Muscle layer of colon (tissue), 2 donors: ENCODE measurements around the gene SLC25A4.

Experiments
- H3K27ac ChIP-seq: one replicate; pipeline ENCODE4 v1.7.0; 2013; ENCODE audit warnings: low read depth, mild to moderate bottlenecking, low read length, moderate library complexity
- H3K27me3 ChIP-seq, 2 donors: one replicate each; pipeline ENCODE4 v1.7.0; 2013; ENCODE audit warnings: low read length in 2 of 2, mild to moderate bottlenecking in 2 of 2; ENCODE audit not compliant: insufficient read depth in 2 of 2, control insufficient read depth in 1 of 2
- H3K36me3 ChIP-seq: one replicate; pipeline ENCODE4 v1.7.0; 2013; ENCODE audit warnings: mild to moderate bottlenecking, low read length; ENCODE audit not compliant: insufficient read depth
- H3K4me1 ChIP-seq: one replicate; pipeline ENCODE4 v1.7.0; 2013; ENCODE audit warnings: mild to moderate bottlenecking, low read length; ENCODE audit not compliant: insufficient read depth
- H3K4me3 ChIP-seq, 2 donors: one replicate each; pipeline ENCODE4 v1.7.0; 2013; ENCODE audit warnings: low read length in 2 of 2, low read depth in 1 of 2, mild to moderate bottlenecking in 1 of 2, moderate library complexity in 1 of 2
- H3K9ac ChIP-seq: one replicate; pipeline ENCODE4 v1.7.0; 2013; ENCODE audit warnings: low read length
- H3K9me3 ChIP-seq: one replicate; pipeline ENCODE4 v1.7.0; 2013; ENCODE audit warnings: mild to moderate bottlenecking, low read length
- donor health status: abdominal sarcoma.
- donor health status: Adenocarcinoma of cecum.

Gene SLC25A4

GRCh38 chr4:185122681-185123345 is 20.3 kb upstream of the SLC25A4 start:
- no peaks in the 10 kb centered on the region for H3K9me3 ChIP-seq
- H3K4me1 ChIP-seq, result no peaks in the 10 kb centered on the region
- H3K27ac ChIP-seq, result no peak overlapping the region

GRCh38 chr4:185124006-185124405 is 19.1 kb upstream of the SLC25A4 start:
- H3K4me1 ChIP-seq, result no peaks in the 10 kb centered on the region
- H3K27me3 ChIP-seq, result peaks cover 0 to 7% of the 10 kb centered on the region in 2 donors
- H3K27ac ChIP-seq, result no peak overlapping the region

More at GRCh38 chr4:185122681-185123345, 20.3 kb upstream of the SLC25A4 start:
- Histone ChIP-seq H3K27me3 (peaks cover 0 to 7% of the 10 kb centered on the region in 2 donors), H3K36me3 (no peaks in the 10 kb centered on the region), H3K9ac (no peak overlapping the region), H3K4me3 (no peak overlapping the region)

DNA sequence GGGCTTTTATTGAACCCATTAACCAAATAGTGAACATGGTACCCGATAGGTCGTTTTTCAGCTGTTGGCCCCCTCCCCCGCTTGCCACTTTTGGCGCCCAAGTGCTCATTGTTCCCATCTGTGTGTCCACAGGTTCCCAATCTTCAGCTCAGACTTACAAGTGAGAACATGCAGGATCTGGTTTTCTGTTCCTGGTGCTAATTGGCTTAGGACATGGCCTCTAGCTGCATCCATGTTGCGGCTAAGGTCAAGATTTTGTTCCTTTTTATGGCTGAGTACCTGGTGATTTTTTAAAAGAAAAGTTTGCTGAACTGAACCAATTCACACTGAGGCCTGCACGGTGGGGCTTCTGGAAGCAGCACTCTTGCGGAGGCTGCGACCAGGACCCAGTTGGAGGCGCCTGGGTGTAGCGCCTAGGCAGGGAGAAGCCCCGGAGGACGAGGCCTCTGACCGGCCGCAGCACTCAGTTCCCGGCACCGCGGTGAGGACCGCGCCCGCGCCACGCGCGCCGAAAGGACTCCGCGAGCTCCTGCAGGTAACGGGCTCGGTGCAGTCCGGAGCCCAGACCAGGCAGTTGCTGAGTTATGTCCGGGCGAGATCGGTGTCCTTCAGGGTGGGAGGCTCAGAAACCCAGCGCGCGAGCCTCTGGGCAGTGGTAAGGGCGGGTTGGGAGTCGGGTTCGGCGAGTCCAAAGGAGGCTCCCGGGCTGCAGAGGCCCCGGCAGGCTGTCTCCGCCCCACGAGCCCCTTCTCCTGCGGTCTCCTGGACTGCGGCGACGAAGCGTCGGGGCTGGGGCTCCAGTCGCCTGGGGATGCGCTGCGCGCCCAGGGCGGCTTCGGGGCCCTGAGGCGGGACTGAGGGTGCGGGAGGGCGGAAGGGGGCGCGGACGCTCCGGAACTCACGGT is 15.8 kb upstream of the SLC25A4 start:
- Histone ChIP-seq H3K36me3 (no peaks in the 10 kb centered on the region), H3K27ac (no peak overlapping the region), H3K4me3 (peak overlapping the region; percentile 40 to 59), H3K9ac (no peak overlapping the region), H3K27me3 (peaks cover 0 to 7% of the 10 kb centered on the region in 2 donors), H3K4me1 (no peaks in the 10 kb centered on the region), H3K9me3 (no peaks in the 10 kb centered on the region)

More at GRCh38 chr4:185124006-185124405, 19.1 kb upstream of the SLC25A4 start:
- H3K4me3 ChIP-seq, result no peak overlapping the region
- H3K9ac ChIP-seq, result no peak overlapping the region
- H3K36me3 ChIP-seq, result no peaks in the 10 kb centered on the region
- H3K9me3 ChIP-seq, result no peaks in the 10 kb centered on the region

DNA sequence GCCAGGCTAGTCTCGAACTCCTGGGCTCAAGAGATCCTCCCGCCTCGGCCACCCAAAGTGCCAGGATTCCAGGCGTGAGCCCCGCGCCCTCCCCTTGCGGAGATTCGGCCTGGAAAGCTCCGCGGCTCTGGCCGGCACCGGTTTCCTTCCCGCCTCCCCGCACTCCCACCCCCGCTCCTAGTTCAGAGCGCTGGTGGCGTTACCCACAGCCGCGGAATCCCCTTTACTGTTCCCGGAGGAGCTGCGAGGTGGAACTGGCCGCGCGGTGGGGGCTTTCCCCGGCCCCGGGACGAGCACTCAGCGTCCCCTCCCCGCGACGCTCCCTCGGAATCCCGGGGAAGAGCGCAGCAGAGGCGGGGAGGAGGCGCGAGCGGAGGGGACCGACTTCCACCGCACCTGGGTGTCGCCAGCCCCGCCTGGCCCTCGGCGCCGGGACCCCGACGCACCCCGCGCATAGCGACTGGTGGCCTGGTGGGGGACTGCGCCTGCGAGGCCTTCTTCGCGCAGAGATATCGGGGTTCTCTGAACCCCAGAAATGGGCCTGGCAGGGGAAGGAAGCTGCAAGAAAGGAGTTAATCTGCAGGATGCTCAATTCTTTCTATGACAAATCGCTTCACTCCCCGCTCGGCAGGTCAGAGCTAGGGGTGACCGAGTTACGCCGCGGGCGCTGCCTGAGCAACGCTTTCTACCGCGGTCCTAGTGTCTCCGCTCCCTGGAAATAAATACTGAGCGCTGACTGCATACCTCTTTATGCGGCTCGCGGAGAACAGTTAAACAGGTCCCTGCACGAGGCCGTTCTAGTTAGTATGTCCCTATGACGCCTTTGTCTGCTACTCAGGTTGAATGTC is 14.6 kb upstream of the SLC25A4 start:
- Histone ChIP-seq H3K27ac (peak overlapping the region; percentile 8), H3K9me3 (no peaks in the 10 kb centered on the region), H3K9ac (no peak overlapping the region), H3K27me3 (peaks cover 0 to 7% of the 10 kb centered on the region in 2 donors), H3K36me3 (no peaks in the 10 kb centered on the region), H3K4me3 (peak overlapping the region; percentile 24 to 67), H3K4me1 (no peaks in the 10 kb centered on the region)

- Histone ChIP-seq H3K36me3 (no peaks in the 10 kb centered on the region), H3K4me3 (no peak overlapping the region), H3K27me3 (no peaks in the 10 kb centered on the region), H3K27ac (no peak overlapping the region), H3K4me1 (no peaks in the 10 kb centered on the region), H3K9ac (no peak overlapping the region), H3K9me3 (no peaks in the 10 kb centered on the region)
Observed at GRCh38 chr4:185134307-185134869, 8.7 kb upstream of the SLC25A4 start.

GRCh38 chr4:185137233-185137925 is 5.7 kb upstream of the SLC25A4 start:
- H3K36me3 ChIP-seq, result no peaks in the 10 kb centered on the region
- no peaks in the 10 kb centered on the region for H3K27me3 ChIP-seq
- no peaks in the 10 kb centered on the region for H3K4me1 ChIP-seq
- H3K9ac ChIP-seq, result no peak overlapping the region
- no peaks in the 10 kb centered on the region for H3K9me3 ChIP-seq
- no peak overlapping the region for H3K4me3 ChIP-seq
- H3K27ac ChIP-seq, result no peak overlapping the region

- no peak overlapping the region for H3K9ac ChIP-seq
- no peaks in the 10 kb centered on the region for H3K9me3 ChIP-seq
- H3K4me1 ChIP-seq, result no peaks in the 10 kb centered on the region
- no peak overlapping the region for H3K4me3 ChIP-seq
- H3K27me3 ChIP-seq, result no peaks in the 10 kb centered on the region
- H3K27ac ChIP-seq, result no peak overlapping the region
- H3K36me3 ChIP-seq, result no peaks in the 10 kb centered on the region
Observed at GRCh38 chr4:185138161-185138560, 4.9 kb upstream of the SLC25A4 start.

DNA sequence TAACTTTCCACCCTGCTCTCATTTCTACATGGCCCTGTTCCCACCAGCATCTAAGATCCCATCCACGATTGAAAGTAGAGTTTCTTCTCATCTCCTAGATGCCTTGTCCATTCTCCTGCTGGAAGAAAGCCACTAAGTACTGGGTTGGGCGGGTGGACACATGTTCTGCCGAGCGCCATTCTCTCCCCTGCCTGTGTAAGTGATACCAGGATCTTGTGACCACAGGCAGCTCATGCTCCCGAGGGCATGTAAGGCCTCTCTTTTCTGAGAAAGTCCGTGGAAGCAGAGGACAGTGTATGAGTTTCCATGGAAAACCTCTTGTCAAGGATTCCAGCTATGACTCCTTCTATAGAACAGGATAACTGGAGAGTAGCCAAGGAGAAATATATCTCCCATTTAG is 3.3 kb upstream of the SLC25A4 start:
- H3K9me3 ChIP-seq, result no peaks in the 10 kb centered on the region
- H3K27ac ChIP-seq, result no peak overlapping the region
- H3K9ac ChIP-seq, result no peak overlapping the region
- H3K27me3 ChIP-seq, result no peaks in the 10 kb centered on the region
- H3K36me3 ChIP-seq, result peaks cover 3% of the 10 kb centered on the region
- H3K4me1 ChIP-seq, result peaks cover 8% of the 10 kb centered on the region
- no peak overlapping the region for H3K4me3 ChIP-seq

DNA sequence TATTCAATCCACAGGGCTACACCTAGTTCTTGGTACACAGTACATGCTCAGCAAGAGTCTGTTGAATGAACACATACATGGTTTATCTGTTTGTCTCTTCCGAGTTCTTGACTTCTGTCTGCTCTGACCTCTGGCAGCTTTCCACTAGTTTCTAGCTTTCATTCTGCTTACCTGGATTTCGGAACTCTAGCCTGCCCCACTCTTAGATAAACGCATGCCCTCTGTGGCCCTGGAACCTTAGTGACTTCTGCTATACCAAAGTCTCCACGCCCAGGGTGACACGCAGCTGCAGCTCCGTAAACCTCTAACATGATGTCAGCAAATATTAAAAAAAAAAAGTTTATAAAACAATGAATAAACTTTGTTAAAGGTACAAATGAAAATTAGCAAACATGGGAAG is 1.3 kb upstream of the SLC25A4 start:
- no peak overlapping the region for H3K9ac ChIP-seq
- H3K4me3 ChIP-seq, result no peak overlapping the region
- peaks cover 24% of the 10 kb centered on the region for H3K4me1 ChIP-seq
- no peaks in the 10 kb centered on the region for H3K27me3 ChIP-seq
- H3K36me3 ChIP-seq, result peaks cover 16% of the 10 kb centered on the region
- H3K27ac ChIP-seq, result peak overlapping the region; percentile 87
- no peaks in the 10 kb centered on the region for H3K9me3 ChIP-seq

- peak overlapping the region; percentile 87 for H3K27ac ChIP-seq
- peak overlapping the region; percentile 86 to 87 for H3K4me3 ChIP-seq
- H3K36me3 ChIP-seq, result peaks cover 23% of the 10 kb centered on the region
- no peaks in the 10 kb centered on the region for H3K27me3 ChIP-seq
- peaks cover 24% of the 10 kb centered on the region for H3K4me1 ChIP-seq
- H3K9ac ChIP-seq, result peak overlapping the region; percentile 26
- no peaks in the 10 kb centered on the region for H3K9me3 ChIP-seq
Observed at GRCh38 chr4:185142564-185142911, 528 bp upstream of the SLC25A4 start.
